UCSD-AML1 (cell line): ENCODE results near the gene UXS1.

ENCODE experiments used
- DNase-seq: peaks from one replicate; lab custom pipeline; 2025; ENCODE audit not compliant: unreplicated experiment; lab: John Stamatoyannopoulos, UW

Gene UXS1

GRCh38 chr2:106113361-106113966 lies 80.6 kb downstream of the UXS1 start:
- DNase-seq = no peak

- DNase-seq = no peak
These were observed 82.1 kb downstream of the UXS1 start for GRCh38 chr2:106111882-106112571.

- no peak for DNase-seq
These were observed 84.3 kb downstream of the UXS1 start for GRCh38 chr2:106109675-106110424.

GRCh38 chr2:106108791-106109190 lies 85.3 kb downstream of the UXS1 start:
- no peak for DNase-seq

GRCh38 chr2:106108351-106108750 lies 85.8 kb downstream of the UXS1 start:
- DNase-seq = peak; percentile 23

GRCh38 chr2:106107509-106108131 lies 86.5 kb downstream of the UXS1 start:
- DNase-seq = no peak

GRCh38 chr2:106106622-106107508 lies 87.2 kb downstream of the UXS1 start:
- no peak for DNase-seq

GRCh38 chr2:106105151-106105922 lies 88.8 kb downstream of the UXS1 start:
- DNase-seq = no peak

- DNase-seq = peak; percentile 31
These were observed 89.6 kb downstream of the UXS1 start for GRCh38 chr2:106104332-106105062.

GRCh38 chr2:106099691-106100090 lies 94.4 kb downstream of the UXS1 start:
- no peak for DNase-seq

- DNase-seq = no peak
These were observed 95.4 kb downstream of the UXS1 start for GRCh38 chr2:106098664-106099063.

- DNase-seq = no peak
These were observed 96.0 kb downstream of the UXS1 start for GRCh38 chr2:106098081-106098480.

- no peak for DNase-seq
These were observed 96.8 kb downstream of the UXS1 start for GRCh38 chr2:106097038-106098000.

- DNase-seq = no peak
These were observed 97.6 kb downstream of the UXS1 start for GRCh38 chr2:106096299-106097037.

GRCh38 chr2:106095478-106096298 lies 98.4 kb downstream of the UXS1 start:
- DNase-seq = no peak

GRCh38 chr2:106094131-106094841 lies 99.8 kb downstream of the UXS1 start:
- DNase-seq = no peak
